GM12891 (cell line): ENCODE data around the gene PPA2.

ENCODE experiments used
- PAX5 ChIP-seq: IDR thresholded peaks from 2 replicates; pipeline ENCODE4 v1.6.1; 2011; ENCODE audit warnings: low read length, moderate library complexity, mild to moderate bottlenecking; ENCODE audit not compliant: insufficient read depth, severe bottlenecking
- POLR2A ChIP-seq: IDR thresholded peaks from 2 replicates; pipeline ENCODE4 v1.6.1; 2011; ENCODE audit warnings: low read depth, low read length, control low read depth
- POLR2AphosphoS5 ChIP-seq: IDR thresholded peaks from 2 replicates; pipeline ENCODE4 v1.6.1; 2011; ENCODE audit warnings: low read depth, low read length, control low read depth
- TAF1 ChIP-seq: IDR thresholded peaks from 2 replicates; pipeline ENCODE4 v1.6.1; 2011; ENCODE audit warnings: low read depth, low read length, control low read depth

DNA sequence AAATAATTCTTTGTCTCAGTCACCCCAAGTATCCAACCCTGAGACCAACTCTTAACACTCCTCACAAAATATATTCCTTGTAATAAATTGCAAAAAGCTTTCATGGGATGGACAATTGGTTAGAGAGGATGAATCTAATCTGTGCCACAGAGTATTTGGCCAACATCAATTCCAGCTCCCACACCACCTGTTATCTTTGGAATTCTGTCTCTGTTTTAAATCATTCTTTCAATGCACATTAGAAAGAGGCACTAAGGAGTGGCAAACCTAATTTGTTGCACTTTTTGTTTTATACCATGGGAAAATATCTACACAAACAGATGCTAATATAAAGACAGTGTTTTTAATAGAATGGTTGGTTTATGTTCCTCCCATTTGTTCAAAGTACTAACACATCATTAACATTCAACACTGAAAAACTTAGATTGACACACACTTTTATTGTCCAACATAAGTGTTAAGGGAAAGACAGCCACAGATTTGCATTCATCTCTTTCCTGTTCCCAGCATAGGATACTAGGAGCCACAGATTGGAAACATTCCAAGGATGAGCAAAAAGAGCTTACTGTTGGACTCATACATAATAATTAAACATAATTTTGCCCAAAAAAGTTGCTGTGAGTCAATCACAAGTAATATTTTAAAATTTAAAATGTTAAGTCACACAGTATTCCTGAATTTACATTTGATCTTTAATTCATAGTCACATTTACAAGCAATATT is 116.4 kb downstream of the PPA2 start:
- TF ChIP-seq POLR2A (no peak), POLR2AphosphoS5 (no peak), PAX5 (no peak), TAF1 (no peak)
